ENCODE results near the gene ADI1.

ADI1 gene

DNA sequence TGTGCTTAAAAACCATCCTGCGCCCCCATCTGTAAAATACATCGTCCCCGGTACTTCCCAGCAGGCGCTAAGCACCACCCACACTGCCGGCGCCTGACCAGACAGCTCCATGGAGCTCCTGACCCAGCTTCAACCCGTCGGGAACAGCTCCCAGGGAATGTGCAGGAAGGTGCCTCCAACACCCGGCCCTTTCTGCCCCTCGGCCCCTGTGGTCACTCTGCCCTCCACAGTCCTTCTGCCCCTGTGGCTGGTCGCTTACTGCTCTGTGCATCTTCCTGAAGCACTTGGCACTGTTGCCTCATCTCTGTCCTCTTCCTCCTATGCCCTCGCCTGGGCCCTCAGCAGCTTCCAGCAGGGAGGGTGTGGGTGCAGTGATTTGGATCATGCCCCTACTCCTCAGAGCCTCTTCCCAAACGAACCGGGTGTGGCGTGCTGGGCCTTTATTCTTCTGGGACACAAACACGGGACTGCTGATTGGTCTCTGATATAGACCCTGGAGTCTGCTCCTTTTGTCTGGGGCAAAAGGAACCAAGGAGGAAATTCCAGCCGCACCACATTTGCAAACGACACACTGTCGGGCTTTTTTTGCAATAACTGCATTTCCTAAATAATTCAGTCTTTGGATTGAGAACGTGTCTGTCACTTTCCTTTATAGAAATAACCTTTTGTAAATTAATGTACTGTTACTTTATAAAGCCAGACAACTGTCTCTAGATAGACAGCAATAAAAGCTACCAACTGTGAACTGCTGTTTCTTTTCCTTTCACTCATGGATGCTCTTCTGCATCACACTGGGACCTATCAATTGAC is 65.9 kb downstream of the ADI1 start:
- H3K4me3 ChIP-seq (ENCODE audit: low read length), result no peak overlapping the region
- no peak overlapping the region for H3K27ac ChIP-seq (ENCODE audit: low read length)
- H3K27me3 ChIP-seq (ENCODE audit: low read depth, low read length), result no peaks in the 10 kb centered on the region
- peaks cover 34% of the 10 kb centered on the region for H3K36me3 ChIP-seq (replicated peaks; ENCODE audit: low read depth, low read length)
- TF ChIP-seq EZH2phosphoT487 (IDR thresholded peaks at IDR 0.05; ENCODE audit: low read depth) (no peak), CTCF (IDR thresholded peaks at IDR 0.05; ENCODE audit: low read depth, low read length) (no peak)
- H3K4me1 ChIP-seq (ENCODE audit: low read length), result no peaks in the 10 kb centered on the region
- no peaks in the 10 kb centered on the region for H4K20me1 ChIP-seq (ENCODE audit: insufficient read depth, low read length)
- no peaks in the 10 kb centered on the region for H3K9me3 ChIP-seq (ENCODE audit: insufficient read depth, low read length)
- H3K4me2 ChIP-seq (ENCODE audit: low read length), result no peak overlapping the region
- no peak overlapping the region for H2AFZ ChIP-seq (ENCODE audit: low read depth, low read length)
- no peak overlapping the region for H3K9ac ChIP-seq (ENCODE audit: low read length)
- H3K79me2 ChIP-seq (ENCODE audit: low read length), result no peaks in the 10 kb centered on the region

GRCh38 chr2:3451926-3452671 is 67.2 kb downstream of the ADI1 start:
- no peak overlapping the region for H3K9ac ChIP-seq (ENCODE audit: low read length)
- no peaks in the 10 kb centered on the region for H3K27me3 ChIP-seq (ENCODE audit: low read depth, low read length)
- H3K79me2 ChIP-seq (ENCODE audit: low read length), result no peaks in the 10 kb centered on the region
- TF ChIP-seq EZH2phosphoT487 (IDR thresholded peaks at IDR 0.05; ENCODE audit: low read depth), result no peak
- TF ChIP-seq CTCF (IDR thresholded peaks at IDR 0.05; ENCODE audit: low read depth, low read length), result no peak
- no peak overlapping the region for H3K27ac ChIP-seq (ENCODE audit: low read length)
- no peaks in the 10 kb centered on the region for H3K4me1 ChIP-seq (ENCODE audit: low read length)
- no peak overlapping the region for H3K4me2 ChIP-seq (ENCODE audit: low read length)
- peaks cover 33% of the 10 kb centered on the region for H3K36me3 ChIP-seq (replicated peaks; ENCODE audit: low read depth, low read length)
- H3K9me3 ChIP-seq (ENCODE audit: insufficient read depth, low read length), result no peaks in the 10 kb centered on the region
- H4K20me1 ChIP-seq (ENCODE audit: insufficient read depth, low read length), result no peaks in the 10 kb centered on the region
- H3K4me3 ChIP-seq (ENCODE audit: low read length), result no peak overlapping the region
- no peak overlapping the region for H2AFZ ChIP-seq (ENCODE audit: low read depth, low read length)

DNA sequence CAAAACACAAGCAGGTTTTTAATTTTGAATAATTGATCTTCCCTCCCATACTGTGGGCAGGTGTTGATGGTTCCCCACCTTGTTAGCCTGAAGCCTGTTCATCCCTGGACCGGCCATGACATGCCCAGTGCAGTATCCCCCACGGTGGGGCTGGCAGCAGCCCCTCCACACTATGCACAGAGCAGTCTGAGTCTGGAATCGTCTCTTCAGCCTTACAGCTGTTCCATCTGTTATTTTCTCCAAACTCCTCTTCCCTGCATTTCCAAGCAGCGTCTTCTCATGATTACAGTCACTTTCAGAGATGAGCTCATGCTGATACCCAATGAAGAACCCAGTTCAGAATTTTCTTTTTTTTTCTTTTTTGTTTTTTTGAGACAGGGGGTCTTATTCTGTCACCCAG is 68.2 kb downstream of the ADI1 start:
- no peak overlapping the region for H3K27ac ChIP-seq (ENCODE audit: low read length)
- H3K9me3 ChIP-seq (ENCODE audit: insufficient read depth, low read length), result no peaks in the 10 kb centered on the region
- H3K79me2 ChIP-seq (ENCODE audit: low read length), result no peaks in the 10 kb centered on the region
- no peak for TF ChIP-seq EZH2phosphoT487 (IDR thresholded peaks at IDR 0.05; ENCODE audit: low read depth)
- TF ChIP-seq CTCF (IDR thresholded peaks at IDR 0.05; ENCODE audit: low read depth, low read length), result no peak
- H3K4me3 ChIP-seq (ENCODE audit: low read length), result no peak overlapping the region
- no peaks in the 10 kb centered on the region for H4K20me1 ChIP-seq (ENCODE audit: insufficient read depth, low read length)
- no peak overlapping the region for H2AFZ ChIP-seq (ENCODE audit: low read depth, low read length)
- no peak overlapping the region for H3K9ac ChIP-seq (ENCODE audit: low read length)
- H3K27me3 ChIP-seq (ENCODE audit: low read depth, low read length), result no peaks in the 10 kb centered on the region
- no peaks in the 10 kb centered on the region for H3K4me1 ChIP-seq (ENCODE audit: low read length)
- peaks cover 33% of the 10 kb centered on the region for H3K36me3 ChIP-seq (replicated peaks; ENCODE audit: low read depth, low read length)
- no peak overlapping the region for H3K4me2 ChIP-seq (ENCODE audit: low read length)

DNA sequence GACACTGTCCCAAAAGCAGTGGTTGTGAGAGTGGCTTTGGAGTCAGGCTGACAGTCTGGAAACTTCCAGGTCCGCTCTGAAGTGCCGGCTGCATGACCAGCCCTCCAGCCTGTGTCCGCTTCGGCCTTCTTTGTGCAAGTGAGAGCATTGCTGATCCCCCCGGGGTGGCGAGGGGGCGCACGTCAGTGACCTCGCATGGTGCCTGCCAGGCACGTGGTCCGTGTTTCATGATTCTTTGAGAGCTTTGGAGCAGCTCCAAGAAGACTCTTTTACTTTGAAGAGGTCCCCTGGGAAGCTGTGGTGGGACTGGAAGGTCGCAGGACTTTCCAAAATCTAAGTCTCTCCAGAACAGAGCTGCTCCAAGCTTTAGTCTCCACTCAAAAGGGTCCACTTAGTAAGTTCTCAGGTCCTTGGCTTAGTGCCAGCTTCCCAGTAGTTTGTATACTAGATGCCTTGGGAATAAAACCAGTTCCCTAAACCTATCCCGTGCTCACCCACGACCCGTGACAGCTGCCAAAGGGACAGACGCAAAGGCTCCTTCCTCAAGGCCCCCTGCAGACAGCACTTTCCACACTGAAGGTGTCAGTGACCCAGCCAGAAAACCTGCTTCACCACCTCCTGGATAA is 68.8 kb downstream of the ADI1 start:
- H3K36me3 ChIP-seq (replicated peaks; ENCODE audit: low read depth, low read length), result peaks cover 34% of the 10 kb centered on the region
- no peak overlapping the region for H2AFZ ChIP-seq (ENCODE audit: low read depth, low read length)
- H3K9me3 ChIP-seq (ENCODE audit: insufficient read depth, low read length), result no peaks in the 10 kb centered on the region
- H3K27ac ChIP-seq (ENCODE audit: low read length), result no peak overlapping the region
- no peak overlapping the region for H3K4me3 ChIP-seq (ENCODE audit: low read length)
- no peaks in the 10 kb centered on the region for H4K20me1 ChIP-seq (ENCODE audit: insufficient read depth, low read length)
- no peaks in the 10 kb centered on the region for H3K27me3 ChIP-seq (ENCODE audit: low read depth, low read length)
- no peaks in the 10 kb centered on the region for H3K4me1 ChIP-seq (ENCODE audit: low read length)
- no peak overlapping the region for H3K9ac ChIP-seq (ENCODE audit: low read length)
- no peaks in the 10 kb centered on the region for H3K79me2 ChIP-seq (ENCODE audit: low read length)
- no peak overlapping the region for H3K4me2 ChIP-seq (ENCODE audit: low read length)
- TF ChIP-seq CTCF (IDR thresholded peaks at IDR 0.05; ENCODE audit: low read depth, low read length) (no peak), EZH2phosphoT487 (IDR thresholded peaks at IDR 0.05; ENCODE audit: low read depth) (no peak)
